Colonic mucosa (tissue), 4 donors: ENCODE data around the gene CRYBB2. TPM values are rescaled to one million over a fixed set of nuclear protein-coding genes. Genes with fewer than 3 reads are reported as not detected.

Source experiments
- DNase-seq: peaks from one replicate; pipeline ENCODE4 v3.0.0-alpha.2; 2020
- H3K27ac ChIP-seq: fragments of 200-600 bp; one replicate; pipeline ENCODE4 v1.8.0; 2021
- H3K27me3 ChIP-seq: fragments of 200-600 bp; one replicate; pipeline ENCODE4 v1.8.0; 2021
- H3K36me3 ChIP-seq: fragments of 200-600 bp; one replicate; pipeline ENCODE4 v1.8.0; 2021
- H3K4me1 ChIP-seq: fragments of 200-600 bp; one replicate; pipeline ENCODE4 v1.8.0; 2021; ENCODE audit warnings: mild to moderate bottlenecking
- H3K4me3 ChIP-seq: fragments of 200-600 bp; one replicate; pipeline ENCODE4 v1.8.0; 2021
- H3K9ac ChIP-seq, 2 donors: one replicate each; pipeline ENCODE4 v1.7.0; 2013; ENCODE audit warnings: control low read depth in 2 of 2, low read depth in 2 of 2, low read length in 2 of 2
- H3K9me3 ChIP-seq: fragments of 200-600 bp; one replicate; pipeline ENCODE4 v1.8.0; 2021
- CTCF ChIP-seq: fragments of 200-600 bp; IDR thresholded peaks from one replicate; pipeline ENCODE4 v1.8.0; 2022; ENCODE audit warnings: antibody characterized with exemption, mild to moderate bottlenecking
- intact Hi-C: fragments of 100-400 bp; cut with DNase I; formaldehyde crosslinking; loops from one replicate; pipeline ENCODE4 v1.14.1; 2022
- total RNA-seq, 2 donors: library from RNA; stranded (reverse); fragmentation: NEBNext Ultra II Directional in 1 of 2; extraction: Animal tissue kit (Norgen Biotek cat#: 25700) in 1 of 2; gene quantifications; one replicate each; pipeline ENCODE4 v1.2.1, GENCODE V29; 2021
- donor health status: healthy.
- donor health status: DM: no; HTN: no; CAD: no.
- donor health status: DM: no; HTN: no; CAD: no.

CRYBB2 gene
- total RNA-seq, 2 donors from 2014 or later: not detected

GRCh38 chr22:25206998-25207397 lies 12.4 kb upstream of the CRYBB2 start:
- Histone ChIP-seq H3K4me3 (no peak overlapping the region), H3K36me3 (no peaks in the 10 kb centered on the region), H3K27ac (no peak overlapping the region), H3K9me3 (no peaks in the 10 kb centered on the region), H3K4me1 (no peaks in the 10 kb centered on the region), H3K9ac (no peak overlapping the region), H3K27me3 (no peaks in the 10 kb centered on the region)
- no peak for DNase-seq
- intact Hi-C loops: loop anchor here (10.0 kb wide), 1 partner anchor 128 kb away; no protein-coding TSS in a partner anchor
- no peak for TF ChIP-seq CTCF

GRCh38 chr22:25207553-25208157 lies 11.8 kb upstream of the CRYBB2 start:
- Histone ChIP-seq H3K36me3 (no peaks in the 10 kb centered on the region), H3K9ac (no peak overlapping the region), H3K4me1 (no peaks in the 10 kb centered on the region), H3K27me3 (no peaks in the 10 kb centered on the region), H3K4me3 (no peak overlapping the region), H3K9me3 (no peaks in the 10 kb centered on the region), H3K27ac (no peak overlapping the region)
- no peak for TF ChIP-seq CTCF
- intact Hi-C loops: loop anchor here (10.0 kb wide), 1 partner anchor 127 kb away; no protein-coding TSS in a partner anchor
- no peak for DNase-seq

DNA sequence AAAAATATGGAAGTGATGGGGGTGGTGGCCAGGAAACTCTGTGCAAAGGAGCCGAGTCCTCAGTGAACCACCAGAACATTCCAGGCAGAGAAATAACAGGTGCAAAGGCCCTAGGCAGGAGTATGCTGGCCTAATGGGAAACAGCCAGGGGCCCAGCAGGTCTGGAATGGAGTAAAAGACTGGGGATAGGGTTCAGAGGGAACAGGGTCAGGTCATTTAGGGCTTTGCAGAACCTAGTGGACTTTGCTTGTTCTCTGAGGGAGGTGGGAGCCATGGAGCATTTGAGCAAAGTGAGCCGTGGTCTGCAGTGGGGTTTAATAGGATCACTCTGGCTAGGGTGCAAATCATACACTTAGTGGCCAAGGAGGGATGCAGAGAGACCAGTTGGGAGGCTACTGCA lies 11.1 kb upstream of the CRYBB2 start:
- Histone ChIP-seq H3K27me3 (no peaks in the 10 kb centered on the region), H3K4me3 (no peak overlapping the region), H3K36me3 (no peaks in the 10 kb centered on the region), H3K27ac (no peak overlapping the region), H3K9ac (no peak overlapping the region), H3K4me1 (no peaks in the 10 kb centered on the region), H3K9me3 (no peaks in the 10 kb centered on the region)
- no peak for DNase-seq
- intact Hi-C loops: loop anchor here (10.0 kb wide), 1 partner anchor 126 kb away; no protein-coding TSS in a partner anchor
- no peak for TF ChIP-seq CTCF

DNA sequence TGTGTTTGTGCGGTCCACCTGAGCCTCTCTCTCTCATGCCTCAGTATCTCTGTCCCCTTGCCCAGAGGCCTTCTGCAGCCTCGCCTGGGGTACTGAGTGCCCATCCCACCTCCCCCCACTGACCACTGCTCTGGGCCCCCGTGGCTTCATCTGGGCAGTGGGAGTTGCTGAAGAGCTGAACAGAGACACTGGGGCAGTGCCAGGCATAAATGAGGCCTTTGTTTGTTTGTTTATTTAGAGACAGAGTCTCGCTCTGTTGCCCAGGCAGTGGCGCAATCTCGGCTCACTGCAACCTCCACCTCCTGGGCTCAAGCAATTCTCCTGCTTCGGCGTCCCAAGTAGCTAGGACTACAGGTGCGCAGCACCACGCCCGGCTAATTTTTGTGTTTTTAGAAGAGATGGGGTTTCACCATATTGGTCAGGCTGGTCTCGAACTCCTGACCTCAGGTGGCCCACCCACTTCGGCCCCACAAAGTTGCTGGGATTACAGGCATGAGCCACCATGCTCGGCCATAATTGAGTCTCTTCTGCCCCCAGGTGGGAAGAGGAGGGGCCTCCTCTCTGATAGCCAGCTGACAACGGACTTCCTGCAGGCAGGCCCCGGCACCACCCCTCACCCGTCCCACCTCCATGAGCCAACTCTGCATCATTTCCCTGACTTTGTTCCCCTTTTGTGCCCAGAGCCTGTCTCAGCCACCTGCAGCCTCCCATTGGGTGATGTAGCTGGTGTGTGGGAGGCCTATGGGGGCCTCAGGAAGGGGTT lies 10.5 kb upstream of the CRYBB2 start:
- H3K9ac ChIP-seq: no peak overlapping the region
- intact Hi-C loops: loop anchor here (10.0 kb wide), 1 partner anchor 126 kb away; no protein-coding TSS in a partner anchor
- no peak overlapping the region for H3K4me3 ChIP-seq
- no peak for DNase-seq
- no peak for TF ChIP-seq CTCF
- no peaks in the 10 kb centered on the region for H3K9me3 ChIP-seq
- H3K36me3 ChIP-seq: no peaks in the 10 kb centered on the region
- H3K4me1 ChIP-seq: no peaks in the 10 kb centered on the region
- no peak overlapping the region for H3K27ac ChIP-seq
- no peaks in the 10 kb centered on the region for H3K27me3 ChIP-seq

- no peaks in the 10 kb centered on the region for H3K36me3 ChIP-seq
- no peak for TF ChIP-seq CTCF
- no peak for DNase-seq
- H3K9ac ChIP-seq: no peak overlapping the region
- H3K9me3 ChIP-seq: no peaks in the 10 kb centered on the region
- intact Hi-C loops: no loop called here
- H3K4me3 ChIP-seq: no peak overlapping the region
- H3K4me1 ChIP-seq: no peaks in the 10 kb centered on the region
- H3K27ac ChIP-seq: no peak overlapping the region
- H3K27me3 ChIP-seq: no peaks in the 10 kb centered on the region
Observed at GRCh38 chr22:25210793-25211192, 8.6 kb upstream of the CRYBB2 start.
